SU-DHL-6 (cell line): ENCODE results near the gene CRY2.

Experiments used
- EZH2phosphoT487 ChIP-seq: fragments of 200-600 bp; sonication (generic), shearing (Covaris generic); conservative IDR thresholded peaks from 2 replicates; pipeline ENCODE4 v1.6.1; 2018; ENCODE audit warnings: mild to moderate bottlenecking, antibody characterized with exemption, low read length, moderate library complexity, mixed read lengths
- TF ChIP-seq, protein P1 (sequence below): fragments of 200-600 bp; sonication (generic); IDR thresholded peaks from one replicate; pipeline ENCODE4 v1.5.1; 2017; ENCODE audit warnings: antibody characterized with exemption, mild to moderate bottlenecking, low read length, moderate library complexity; ENCODE audit not compliant: insufficient read depth, poor library complexity, severe bottlenecking

DNA sequence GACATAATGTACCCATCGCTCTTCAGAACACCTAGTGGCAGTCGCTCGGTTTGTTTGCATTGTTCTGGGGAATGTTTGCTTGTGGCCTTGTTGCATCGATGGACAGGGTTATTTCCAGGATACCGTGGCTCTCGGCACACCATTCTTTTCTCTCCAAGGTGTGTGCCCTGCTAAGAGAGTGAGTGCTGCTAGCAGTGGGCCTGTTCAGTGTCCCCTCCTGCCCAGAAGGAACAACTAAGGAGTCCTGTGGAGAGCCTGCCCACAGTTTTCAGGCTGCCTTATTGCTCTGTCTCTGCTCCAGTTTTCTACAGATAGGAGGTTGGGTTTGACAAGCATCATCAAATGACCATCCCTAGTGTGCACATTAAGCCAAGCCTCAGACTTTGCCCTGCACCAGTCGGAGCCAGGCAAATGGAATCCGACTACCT is 1.4 kb downstream of the CRY2 start:
- TF ChIP-seq, protein P1, sequence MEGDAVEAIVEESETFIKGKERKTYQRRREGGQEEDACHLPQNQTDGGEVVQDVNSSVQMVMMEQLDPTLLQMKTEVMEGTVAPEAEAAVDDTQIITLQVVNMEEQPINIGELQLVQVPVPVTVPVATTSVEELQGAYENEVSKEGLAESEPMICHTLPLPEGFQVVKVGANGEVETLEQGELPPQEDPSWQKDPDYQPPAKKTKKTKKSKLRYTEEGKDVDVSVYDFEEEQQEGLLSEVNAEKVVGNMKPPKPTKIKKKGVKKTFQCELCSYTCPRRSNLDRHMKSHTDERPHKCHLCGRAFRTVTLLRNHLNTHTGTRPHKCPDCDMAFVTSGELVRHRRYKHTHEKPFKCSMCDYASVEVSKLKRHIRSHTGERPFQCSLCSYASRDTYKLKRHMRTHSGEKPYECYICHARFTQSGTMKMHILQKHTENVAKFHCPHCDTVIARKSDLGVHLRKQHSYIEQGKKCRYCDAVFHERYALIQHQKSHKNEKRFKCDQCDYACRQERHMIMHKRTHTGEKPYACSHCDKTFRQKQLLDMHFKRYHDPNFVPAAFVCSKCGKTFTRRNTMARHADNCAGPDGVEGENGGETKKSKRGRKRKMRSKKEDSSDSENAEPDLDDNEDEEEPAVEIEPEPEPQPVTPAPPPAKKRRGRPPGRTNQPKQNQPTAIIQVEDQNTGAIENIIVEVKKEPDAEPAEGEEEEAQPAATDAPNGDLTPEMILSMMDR, result no peak
- TF ChIP-seq EZH2phosphoT487, result no peak
